HG03196 (cell line): ENCODE data around the gene GC.
"Not testable (repeated sequence)": the region's sequence is repeated elsewhere in the genome, so short reads cannot be mapped to it uniquely, and the experiment has no call there.

Experiments used
- ATAC-seq: cut with Tn5 transposase; IDR thresholded peaks from one replicate; pipeline ENCODE4 v1.9.1; 2021; ENCODE audit not compliant: unreplicated experiment

Gene GC, protein sequence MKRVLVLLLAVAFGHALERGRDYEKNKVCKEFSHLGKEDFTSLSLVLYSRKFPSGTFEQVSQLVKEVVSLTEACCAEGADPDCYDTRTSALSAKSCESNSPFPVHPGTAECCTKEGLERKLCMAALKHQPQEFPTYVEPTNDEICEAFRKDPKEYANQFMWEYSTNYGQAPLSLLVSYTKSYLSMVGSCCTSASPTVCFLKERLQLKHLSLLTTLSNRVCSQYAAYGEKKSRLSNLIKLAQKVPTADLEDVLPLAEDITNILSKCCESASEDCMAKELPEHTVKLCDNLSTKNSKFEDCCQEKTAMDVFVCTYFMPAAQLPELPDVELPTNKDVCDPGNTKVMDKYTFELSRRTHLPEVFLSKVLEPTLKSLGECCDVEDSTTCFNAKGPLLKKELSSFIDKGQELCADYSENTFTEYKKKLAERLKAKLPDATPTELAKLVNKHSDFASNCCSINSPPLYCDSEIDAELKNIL

DNA sequence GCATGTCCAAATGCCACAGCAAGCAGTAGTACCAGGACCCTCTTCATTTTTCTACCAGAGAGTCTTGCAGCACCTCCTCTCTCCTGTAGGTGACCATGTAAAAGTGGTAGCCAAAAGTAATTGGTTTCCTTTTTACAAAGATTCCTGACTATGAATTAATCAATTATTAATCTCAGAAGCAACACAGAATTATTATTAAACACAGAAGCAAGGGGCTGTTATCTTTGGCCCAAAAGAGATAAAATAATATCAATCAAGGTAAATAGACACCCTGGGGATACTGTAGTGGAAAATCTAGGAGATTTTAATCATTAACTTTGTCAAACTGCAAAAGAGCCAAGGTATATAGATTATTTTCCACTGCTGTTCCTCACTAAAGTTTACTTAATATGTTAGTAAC lies at the start of gene GC:
TSS of gene GC (minus strand) at position 108 of the 400 bp plus-strand sequence. CDS start at position 47, 61 bp downstream.
- no peak for ATAC-seq

DNA sequence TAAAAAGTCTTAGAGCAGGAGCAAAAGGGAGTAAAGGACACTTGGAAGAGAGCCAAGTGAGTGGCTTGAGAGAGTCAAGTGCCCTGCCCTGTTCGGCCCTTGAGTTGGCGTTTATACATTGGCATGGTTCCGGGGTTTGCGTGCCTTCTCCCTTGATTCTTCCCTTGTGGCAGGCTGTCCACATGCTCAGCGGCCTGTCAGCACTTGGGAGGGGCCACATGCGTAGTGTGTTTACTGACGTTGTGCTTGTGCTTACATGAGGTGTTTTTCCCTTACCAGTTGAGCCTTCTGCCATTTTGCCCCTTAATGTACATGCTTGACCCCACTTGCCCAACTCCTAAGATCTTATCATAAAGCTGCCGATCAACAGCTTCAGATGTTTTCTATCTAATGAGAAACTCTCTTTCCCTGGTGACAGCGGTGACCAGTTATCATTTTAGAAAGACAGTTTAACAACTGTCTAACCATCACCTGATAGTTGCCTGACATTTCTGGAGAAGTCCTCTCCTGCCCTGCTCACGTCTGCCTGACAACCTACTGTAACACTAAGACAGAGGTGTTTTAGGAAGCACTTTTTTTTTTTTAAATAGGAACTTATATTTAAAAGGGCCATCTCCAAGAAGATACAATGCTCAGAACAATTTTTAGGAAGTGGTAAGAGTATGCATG lies 49.5 kb upstream of the GC start:
- no peak for ATAC-seq

DNA sequence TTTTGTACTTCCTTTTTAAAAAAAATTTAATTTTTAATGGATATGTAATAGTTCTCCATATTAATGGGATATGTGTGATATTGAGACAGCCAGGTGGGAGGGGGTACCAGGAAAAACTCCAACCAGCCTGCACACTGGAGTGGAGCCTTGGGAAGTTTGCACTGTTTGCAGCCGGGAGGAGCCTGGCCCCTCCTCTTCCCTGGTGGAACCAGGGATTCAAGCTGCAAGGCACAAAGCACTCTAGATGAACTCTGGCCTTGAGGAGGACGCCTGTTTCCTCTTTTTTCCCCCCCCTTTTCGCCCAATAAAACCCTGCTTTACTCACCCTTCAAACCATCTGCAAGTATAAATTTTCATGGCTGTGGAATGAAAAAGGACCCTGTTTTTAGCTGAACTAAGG lies 48.2 kb upstream of the GC start:
- no peak for ATAC-seq

DNA sequence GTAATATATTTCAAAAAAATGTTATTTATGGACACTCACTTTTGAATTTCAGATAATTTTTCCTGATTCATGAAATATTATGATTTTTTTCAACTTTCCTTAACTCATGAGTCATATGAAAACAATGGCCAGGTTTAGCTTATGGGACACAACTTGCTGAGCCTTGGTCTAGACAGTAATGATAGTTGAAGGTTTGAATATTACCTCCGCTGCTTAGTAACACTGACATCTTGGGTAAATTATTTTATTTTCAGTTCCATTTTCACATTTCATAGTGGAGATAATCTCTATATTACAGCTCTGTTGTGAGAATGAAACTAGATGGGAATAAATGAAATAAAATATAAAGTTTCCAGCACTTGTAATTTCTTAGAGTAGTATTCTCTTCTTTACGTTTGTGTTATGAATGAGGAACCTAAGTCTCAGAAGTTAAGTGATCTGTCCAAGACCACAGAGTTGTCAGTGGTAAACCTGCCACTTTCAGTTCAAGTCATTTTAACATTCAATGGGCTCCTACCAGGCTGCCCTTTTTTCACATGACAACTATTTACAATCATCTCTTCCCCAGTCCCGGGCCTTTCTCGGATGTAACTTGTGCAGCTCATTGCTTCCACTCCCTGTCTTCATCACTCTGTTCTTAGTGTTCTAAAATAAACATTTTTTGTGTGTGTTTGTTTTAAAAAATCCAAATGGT lies 46.8 kb upstream of the GC start:
- ATAC-seq = no peak

DNA sequence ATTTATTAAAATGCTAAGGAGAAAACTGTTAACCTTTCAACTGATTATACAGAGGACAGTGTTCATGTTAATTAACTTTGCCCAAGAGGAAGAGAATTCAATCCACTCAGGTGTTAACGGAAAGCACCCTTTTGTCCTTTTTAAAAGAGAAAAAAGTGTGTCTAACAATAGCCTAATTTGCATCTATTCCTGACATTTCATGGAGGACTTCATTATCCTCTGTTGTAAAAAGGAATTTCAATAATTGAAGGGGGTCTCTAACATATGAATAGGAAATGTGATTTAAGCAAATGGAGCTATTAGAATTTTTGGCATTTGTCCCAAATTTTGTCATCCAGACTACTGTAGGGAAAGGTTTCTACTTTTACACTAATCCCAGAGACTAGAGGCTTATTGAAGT lies 44.6 kb upstream of the GC start:
- ATAC-seq = no peak

DNA sequence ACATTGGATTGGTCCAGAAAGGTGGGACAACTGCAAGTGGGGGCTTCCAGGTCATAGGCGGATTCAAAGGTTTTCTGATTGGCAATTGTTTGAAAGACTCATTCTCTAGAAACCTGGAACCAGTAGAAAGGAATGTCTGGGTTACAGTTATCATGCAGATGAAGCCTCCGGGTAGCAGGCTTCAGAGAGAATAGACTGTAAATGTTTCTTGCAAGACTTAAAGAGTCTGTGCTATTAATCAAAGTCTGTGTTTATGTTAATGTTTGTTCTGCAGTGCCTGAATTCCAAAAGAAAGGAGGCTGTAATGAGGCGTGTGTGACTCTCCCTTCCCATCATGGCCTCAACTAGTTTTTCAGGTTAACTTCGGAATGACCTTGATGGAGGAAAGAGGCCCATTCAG lies 43.9 kb upstream of the GC start:
- ATAC-seq = no peak

DNA sequence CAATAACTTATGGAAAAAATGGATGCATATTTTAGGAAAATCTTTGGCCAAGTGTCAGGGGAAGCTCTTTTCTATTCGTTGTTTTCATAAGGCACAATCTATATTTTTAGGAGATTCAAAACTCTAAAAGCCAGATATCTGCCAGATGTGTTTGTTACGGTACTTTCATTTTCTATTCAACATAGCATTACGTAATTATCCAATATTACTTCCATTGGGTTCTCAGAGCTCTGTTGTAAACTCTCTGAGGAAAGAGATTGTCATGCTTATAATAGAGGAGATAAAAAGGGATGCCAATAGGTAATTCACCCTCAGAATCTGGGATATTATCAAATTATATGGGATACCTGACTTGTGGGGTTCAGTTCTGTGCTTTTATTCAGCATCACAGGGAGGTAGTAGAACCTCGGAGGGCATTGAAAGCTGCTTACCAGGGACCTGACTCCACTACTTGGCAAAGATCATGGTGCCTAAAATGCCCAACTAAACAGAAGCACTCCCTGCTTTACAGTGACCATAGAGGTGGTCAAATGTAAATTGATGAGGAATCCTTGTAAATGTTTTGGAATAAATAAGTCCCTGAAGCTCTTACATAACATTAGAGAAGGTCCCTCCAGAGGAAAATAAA lies 32.9 kb upstream of the GC start:
- ATAC-seq = no peak

DNA sequence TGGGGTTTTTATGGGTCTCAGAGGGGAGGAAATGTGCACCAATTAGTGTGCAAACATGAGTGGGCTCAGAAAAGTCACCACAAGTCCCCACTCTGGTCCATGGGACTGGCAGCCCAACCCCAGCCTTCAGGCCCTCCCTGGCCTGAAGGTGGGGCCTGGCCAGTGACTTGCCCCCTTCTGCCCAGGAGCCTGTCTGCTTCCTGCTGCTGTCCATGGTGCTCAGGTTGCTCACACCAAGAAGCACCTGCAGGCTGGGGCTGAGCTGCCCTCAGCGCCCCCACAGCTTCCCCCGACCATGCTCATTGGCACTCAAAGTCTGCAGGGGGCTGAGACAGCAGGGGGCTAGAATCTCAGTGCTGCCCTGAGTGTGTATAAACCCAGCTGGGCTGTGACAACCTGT lies 30.6 kb upstream of the GC start:
- ATAC-seq = no peak

DNA sequence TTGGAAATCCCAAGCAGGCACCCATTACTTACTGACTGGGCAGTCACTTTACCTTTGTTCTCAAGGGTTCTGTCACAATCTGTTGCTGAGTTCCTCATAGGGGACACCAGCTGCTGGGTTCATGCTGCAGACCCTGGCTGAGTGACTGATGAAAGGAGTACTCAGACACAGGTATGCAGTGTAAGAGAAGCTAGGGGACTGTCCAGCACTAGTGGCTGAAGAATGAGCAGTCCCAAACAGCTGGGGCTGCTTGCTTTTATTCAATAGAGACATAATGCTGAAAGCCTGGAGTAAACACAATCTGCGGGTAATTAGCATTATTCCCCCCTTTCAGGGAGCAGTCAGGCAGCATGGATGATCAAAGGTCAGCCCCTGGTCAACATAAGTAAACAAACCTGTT lies 25.9 kb upstream of the GC start:
- not testable (repeated sequence) for ATAC-seq

DNA sequence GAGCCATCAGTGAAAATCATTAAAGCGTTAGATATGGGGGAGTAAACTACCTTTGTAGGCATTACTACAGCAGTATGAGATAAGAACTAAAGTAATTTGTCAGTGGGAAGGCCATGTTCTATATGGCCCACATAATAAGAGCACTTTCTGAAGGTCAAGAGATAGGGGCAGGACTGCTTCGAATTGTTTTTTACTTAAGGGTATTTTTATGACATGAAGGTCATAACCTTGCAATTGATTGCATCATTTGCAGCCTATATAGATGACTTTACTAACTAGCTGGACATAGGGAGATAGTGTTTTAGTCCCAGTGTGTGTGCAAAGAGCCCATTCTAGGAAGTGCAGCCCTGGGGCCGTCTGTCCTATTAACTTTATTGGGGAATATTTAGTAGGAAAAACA lies 23.6 kb upstream of the GC start:
- no peak for ATAC-seq

DNA sequence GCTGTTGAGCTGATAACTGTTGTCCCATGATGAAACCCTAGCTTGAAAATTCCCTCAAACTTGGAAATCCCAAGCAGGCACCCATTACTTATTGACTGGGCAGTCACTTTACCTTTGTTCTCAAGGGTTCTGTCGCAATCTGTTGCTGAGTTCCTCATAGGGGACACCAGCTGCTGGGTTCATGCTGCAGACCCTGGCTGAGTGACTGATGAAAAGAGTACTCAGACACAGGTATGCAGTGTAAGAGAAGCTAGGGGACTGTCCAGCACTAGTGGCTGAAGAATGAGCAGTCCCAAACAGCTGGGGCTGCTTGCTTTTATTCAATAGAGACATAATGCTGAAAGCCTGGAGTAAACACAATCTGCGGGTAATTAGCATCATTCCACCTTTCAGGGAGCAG lies 21.4 kb upstream of the GC start:
- not testable (repeated sequence) for ATAC-seq

DNA sequence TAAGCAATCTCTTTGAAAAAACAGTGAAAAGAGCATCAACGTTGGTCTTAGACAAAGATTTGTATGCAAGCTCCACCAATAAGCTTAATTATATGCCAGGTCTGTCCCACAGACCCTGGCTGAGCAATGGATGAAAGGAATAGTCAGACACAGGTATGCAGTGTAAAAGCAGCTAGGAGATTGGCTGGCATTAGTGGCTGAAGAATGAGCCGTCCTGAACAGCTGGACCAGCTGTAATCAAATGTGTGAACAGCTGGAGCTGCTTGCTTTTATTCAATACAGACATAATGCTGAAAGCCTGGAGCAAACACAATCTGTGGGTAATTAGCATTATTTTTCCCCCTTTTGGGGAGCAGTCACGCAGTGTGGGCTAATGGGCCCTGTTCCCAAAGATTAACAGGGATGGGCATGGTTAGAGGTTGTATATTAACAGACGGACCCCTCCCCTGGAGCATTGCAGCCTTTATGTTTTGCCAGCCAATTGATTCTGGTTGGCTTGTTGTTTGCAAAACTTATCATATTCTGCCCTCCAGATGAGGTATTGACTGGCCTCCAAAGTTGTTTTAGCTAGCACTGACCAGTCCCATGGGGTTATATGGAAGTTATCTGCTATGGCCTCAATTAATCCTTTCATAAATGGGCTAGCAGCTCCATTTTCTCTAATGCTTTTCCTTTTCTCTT lies 20.3 kb upstream of the GC start:
- not testable (repeated sequence) for ATAC-seq

DNA sequence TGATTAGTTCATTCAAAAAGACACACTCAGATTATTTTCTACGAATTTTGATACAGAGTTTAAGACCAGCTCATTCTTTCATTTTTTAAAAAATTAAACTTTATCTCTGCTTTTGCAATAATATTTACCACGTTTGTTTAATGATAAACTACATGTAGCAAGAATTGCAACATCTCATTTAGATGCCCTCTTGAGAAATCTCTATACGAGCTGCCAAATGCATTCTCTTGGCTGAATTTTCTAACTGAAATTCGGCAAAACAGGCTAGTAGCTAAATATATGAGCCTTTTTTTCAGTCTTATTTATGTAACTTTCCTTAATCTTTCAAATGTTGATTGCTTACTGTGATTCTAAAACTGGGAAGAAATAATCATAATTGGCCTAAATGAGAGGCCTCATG lies 2.1 kb upstream of the GC start:
- no peak for ATAC-seq

DNA sequence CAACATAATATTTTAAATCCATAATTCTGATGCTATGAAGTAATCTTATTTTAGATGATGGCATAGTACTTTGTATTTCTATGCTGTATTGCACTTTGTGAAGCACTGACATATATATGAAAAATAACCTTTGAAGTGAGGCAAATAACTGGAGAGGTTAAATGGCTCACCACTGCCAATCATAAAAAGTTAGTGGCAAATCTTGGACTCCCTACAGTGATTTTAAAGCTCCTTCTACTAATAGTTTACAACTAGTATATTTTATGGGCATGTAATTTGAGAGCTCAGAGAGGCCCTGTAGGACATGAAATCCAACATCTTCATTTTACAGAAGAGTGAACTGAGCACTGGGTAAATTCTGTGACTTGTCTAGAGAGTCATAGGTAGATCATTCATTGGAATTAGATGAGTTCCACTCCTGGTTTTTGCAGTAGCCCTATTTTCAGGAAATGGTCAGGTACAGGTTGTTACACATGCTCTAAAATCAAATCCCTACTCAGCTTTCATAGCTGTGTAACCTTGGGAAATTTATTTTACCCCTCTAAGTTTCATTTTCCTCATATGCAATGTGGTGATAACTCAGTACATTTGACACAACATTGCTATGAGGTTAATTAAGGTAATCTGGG lies 804 bp upstream of the GC start:
- ATAC-seq = no peak

DNA sequence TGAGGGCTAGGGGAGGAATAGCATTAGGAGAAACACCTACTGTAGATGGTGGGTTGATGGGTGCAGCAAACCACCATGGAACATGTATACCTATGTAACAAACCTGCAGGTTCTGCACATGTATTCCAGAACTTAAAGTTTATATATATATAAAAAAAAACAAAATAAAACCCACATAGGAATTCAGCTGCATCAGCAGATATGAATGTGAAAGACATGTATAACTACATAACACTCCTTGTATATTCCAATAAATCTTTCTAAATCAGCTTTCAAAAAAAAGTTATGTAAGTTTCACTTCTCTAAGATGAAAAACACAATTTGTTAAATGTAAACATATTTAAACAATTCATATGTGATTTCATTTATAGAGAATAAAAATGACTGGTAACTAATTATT lies 6.0 kb downstream of the GC start:
- ATAC-seq = no peak

DNA sequence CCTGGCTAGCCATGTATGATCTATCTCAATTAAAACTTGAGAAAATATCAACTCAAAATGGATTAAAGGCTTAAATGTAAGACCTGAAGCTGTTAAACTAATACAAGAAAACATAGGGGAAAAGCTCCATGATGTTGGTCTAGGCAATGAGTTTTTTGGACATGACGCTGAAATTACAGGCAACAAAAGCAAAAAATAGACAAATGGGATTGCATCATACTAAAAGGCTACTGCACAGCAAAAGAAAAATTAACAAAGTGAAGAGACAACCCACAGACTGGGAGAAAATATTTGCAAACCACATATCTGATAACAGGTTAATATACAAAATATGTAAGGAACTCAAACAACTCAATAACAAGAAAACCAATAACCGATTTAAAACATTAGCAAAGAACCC lies 8.4 kb downstream of the GC start:
- no peak for ATAC-seq

DNA sequence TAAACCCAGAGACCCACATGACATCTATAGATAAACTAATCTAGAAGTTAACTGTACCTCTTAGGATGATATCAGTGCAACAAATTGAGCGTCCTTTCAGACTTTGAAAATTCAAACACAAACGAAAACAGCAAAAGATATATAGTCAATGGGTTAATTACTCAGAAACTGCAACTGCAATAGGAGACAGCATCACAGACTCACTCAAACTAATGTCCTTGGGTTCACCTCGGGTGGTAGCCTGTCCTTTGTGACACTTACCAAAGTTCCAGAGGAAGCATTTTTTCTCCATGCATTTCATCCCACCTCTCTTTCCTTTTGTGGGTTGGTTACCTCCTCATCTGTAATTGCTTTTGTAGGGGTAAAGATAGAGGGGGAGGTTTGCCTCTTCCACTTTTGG lies 9.7 kb downstream of the GC start:
- ATAC-seq = no peak

DNA sequence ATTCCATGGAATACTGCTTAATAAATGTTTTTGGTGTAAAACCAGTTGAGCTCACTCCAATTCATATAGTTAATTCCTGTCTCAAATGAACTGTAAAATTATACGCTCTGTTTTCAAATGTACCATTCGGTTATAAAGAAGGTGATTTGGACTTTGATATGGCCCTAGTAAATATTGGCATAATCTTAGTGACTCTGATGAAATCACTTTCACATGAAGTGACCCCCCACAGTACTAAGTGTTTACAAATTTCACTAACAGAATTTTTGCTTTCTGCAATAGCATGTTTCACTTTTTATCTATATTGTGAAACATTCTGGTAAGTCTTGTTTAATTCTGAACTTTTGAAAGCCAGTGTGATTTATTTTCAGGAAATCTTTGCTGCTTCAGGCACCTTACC lies 10.9 kb downstream of the GC start:
- ATAC-seq = no peak

DNA sequence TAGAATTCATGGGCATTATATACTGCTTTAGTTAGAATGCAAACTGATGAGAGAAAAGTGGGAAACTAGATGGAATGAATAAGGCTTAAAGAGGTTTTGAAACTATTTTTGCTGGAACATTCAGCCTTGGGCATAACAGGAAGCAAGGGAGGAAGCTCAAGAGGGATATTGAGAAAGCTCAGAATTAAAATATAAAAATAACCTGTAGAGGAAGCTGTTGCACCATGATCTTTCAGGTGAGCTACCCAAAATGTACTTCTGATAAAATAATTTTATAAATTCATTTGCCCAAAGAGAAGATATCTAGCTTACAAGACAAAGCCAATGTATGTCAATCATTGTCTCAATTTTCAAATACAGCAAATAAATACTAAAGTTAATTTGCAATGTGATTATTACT lies 11.3 kb downstream of the GC start:
- ATAC-seq = no peak

DNA sequence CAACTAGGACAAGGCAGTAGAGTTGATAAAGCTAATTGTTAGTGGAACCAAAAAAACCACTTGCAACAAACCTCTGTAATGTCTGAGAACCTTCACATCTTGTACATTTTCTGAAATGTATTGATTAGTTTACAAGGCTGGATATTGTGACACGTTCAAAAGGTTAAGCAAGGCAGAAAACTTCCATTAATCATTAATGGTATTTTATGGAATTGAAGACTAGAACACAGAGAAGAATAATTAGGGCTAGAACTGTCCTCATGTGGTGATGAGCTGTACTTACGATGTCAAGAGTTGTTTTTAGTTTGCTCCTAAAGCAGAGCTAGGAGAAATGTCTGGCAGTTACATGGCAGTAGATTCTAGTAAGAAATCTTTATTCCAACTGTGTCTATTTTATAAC lies 12.3 kb downstream of the GC start:
- ATAC-seq = no peak
